ENCODE data around the gene STXBP1.

DNA sequence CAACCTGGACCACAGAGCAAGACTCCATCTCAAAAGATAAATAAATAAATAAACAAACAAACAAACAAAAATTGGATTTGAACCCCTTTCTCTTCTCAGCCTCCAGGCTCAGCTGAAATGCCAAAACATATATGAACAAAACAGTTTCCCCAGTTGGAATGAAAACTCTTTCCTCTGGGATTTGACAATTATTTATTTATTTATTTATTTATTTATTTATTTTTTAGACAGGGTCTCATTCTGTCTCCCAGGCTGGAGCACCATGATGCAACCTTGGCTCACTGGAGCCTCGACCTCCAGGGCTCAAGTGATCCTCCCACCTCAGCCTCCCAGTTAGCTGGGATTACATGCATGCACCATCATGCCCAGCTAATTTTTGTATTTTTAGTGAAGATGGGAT lies 6.0 kb upstream of the STXBP1 start:
- TF ChIP-seq, protein P1, sequence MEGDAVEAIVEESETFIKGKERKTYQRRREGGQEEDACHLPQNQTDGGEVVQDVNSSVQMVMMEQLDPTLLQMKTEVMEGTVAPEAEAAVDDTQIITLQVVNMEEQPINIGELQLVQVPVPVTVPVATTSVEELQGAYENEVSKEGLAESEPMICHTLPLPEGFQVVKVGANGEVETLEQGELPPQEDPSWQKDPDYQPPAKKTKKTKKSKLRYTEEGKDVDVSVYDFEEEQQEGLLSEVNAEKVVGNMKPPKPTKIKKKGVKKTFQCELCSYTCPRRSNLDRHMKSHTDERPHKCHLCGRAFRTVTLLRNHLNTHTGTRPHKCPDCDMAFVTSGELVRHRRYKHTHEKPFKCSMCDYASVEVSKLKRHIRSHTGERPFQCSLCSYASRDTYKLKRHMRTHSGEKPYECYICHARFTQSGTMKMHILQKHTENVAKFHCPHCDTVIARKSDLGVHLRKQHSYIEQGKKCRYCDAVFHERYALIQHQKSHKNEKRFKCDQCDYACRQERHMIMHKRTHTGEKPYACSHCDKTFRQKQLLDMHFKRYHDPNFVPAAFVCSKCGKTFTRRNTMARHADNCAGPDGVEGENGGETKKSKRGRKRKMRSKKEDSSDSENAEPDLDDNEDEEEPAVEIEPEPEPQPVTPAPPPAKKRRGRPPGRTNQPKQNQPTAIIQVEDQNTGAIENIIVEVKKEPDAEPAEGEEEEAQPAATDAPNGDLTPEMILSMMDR (IDR thresholded peaks at IDR 0.05), result no peak
- no peak for TF ChIP-seq EZH2 (IDR thresholded peaks at IDR 0.05)

Data from neural progenitor cell (in vitro differentiated cells).